ENCODE results near the gene ZBTB32. TPM values are rescaled to one million over a fixed set of nuclear protein-coding genes. Genes with fewer than 3 reads are reported as not detected.

ZBTB32 gene
- total and polyA plus RNA-seq, 4 donors = 0.47 TPM; not detected in 3

DNA sequence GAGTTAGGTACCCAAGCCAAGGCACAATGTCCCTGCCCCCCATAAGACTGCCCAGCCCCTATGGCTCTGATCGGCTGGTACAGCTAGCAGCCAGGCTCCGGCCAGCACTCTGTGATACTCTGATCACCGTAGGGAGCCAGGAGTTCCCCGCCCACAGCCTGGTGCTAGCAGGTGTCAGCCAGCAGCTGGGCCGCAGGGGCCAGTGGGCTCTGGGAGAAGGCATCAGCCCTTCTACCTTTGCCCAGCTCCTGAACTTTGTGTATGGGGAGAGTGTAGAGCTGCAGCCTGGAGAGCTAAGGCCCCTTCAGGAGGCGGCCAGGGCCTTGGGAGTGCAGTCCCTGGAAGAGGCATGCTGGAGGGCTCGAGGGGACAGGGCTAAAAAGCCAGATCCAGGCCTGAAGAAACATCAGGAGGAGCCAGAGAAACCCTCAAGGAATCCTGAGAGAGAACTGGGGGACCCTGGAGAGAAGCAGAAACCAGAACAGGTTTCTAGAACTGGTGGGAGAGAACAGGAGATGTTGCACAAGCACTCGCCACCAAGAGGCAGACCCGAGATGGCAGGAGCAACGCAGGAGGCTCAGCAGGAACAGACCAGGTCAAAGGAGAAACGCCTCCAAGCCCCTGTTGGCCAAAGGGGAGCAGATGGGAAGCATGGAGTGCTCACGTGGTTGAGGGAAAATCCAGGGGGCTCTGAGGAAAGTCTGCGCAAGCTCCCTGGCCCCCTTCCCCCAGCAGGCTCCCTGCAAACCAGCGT, 10.4 kb downstream of the ZBTB32 start:
- H3K9me3 ChIP-seq (ENCODE audit: control insufficient read depth in 4 of 4, low read length in 3 of 4) = no peaks in the 10 kb centered on the region
- H3K27ac ChIP-seq (ENCODE audit: low read depth in 1 of 2, low read length in 2 of 2) = no peak overlapping the region
- H3K27me3 ChIP-seq (ENCODE audit: control insufficient read depth in 4 of 4, insufficient read depth in 4 of 4, low read length in 3 of 4) = no peaks in the 10 kb centered on the region
- WGBS = 81% methylated on average over 14 of the region's 14 CpGs
- no peak overlapping the region for H3K4me3 ChIP-seq (ENCODE audit: low read depth in 1 of 3, low read length in 3 of 3)
- TF ChIP-seq, protein P1, sequence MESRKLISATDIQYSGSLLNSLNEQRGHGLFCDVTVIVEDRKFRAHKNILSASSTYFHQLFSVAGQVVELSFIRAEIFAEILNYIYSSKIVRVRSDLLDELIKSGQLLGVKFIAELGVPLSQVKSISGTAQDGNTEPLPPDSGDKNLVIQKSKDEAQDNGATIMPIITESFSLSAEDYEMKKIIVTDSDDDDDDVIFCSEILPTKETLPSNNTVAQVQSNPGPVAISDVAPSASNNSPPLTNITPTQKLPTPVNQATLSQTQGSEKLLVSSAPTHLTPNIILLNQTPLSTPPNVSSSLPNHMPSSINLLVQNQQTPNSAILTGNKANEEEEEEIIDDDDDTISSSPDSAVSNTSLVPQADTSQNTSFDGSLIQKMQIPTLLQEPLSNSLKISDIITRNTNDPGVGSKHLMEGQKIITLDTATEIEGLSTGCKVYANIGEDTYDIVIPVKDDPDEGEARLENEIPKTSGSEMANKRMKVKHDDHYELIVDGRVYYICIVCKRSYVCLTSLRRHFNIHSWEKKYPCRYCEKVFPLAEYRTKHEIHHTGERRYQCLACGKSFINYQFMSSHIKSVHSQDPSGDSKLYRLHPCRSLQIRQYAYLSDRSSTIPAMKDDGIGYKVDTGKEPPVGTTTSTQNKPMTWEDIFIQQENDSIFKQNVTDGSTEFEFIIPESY (IDR thresholded peaks at IDR 0.05) = no peak
- TF ChIP-seq, protein P2, sequence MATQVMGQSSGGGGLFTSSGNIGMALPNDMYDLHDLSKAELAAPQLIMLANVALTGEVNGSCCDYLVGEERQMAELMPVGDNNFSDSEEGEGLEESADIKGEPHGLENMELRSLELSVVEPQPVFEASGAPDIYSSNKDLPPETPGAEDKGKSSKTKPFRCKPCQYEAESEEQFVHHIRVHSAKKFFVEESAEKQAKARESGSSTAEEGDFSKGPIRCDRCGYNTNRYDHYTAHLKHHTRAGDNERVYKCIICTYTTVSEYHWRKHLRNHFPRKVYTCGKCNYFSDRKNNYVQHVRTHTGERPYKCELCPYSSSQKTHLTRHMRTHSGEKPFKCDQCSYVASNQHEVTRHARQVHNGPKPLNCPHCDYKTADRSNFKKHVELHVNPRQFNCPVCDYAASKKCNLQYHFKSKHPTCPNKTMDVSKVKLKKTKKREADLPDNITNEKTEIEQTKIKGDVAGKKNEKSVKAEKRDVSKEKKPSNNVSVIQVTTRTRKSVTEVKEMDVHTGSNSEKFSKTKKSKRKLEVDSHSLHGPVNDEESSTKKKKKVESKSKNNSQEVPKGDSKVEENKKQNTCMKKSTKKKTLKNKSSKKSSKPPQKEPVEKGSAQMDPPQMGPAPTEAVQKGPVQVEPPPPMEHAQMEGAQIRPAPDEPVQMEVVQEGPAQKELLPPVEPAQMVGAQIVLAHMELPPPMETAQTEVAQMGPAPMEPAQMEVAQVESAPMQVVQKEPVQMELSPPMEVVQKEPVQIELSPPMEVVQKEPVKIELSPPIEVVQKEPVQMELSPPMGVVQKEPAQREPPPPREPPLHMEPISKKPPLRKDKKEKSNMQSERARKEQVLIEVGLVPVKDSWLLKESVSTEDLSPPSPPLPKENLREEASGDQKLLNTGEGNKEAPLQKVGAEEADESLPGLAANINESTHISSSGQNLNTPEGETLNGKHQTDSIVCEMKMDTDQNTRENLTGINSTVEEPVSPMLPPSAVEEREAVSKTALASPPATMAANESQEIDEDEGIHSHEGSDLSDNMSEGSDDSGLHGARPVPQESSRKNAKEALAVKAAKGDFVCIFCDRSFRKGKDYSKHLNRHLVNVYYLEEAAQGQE (IDR thresholded peaks at IDR 0.05) = no peak
- TF ChIP-seq HNF4A (conservative IDR thresholded peaks at IDR 0.05) (no peak), HNF4G (IDR thresholded peaks at IDR 0.05) (no peak), FOXA1 (IDR thresholded peaks at IDR 0.05) (no peak), RXRA (IDR thresholded peaks at IDR 0.05) (no peak), GABPA (IDR thresholded peaks at IDR 0.05 in 1 of 2, conservative IDR thresholded peaks at IDR 0.05 in 1 of 2) (no peak), JUND (IDR thresholded peaks at IDR 0.05) (no peak), SP1 (IDR thresholded peaks at IDR 0.05) (no peak)
- TF ChIP-seq, protein P3, sequence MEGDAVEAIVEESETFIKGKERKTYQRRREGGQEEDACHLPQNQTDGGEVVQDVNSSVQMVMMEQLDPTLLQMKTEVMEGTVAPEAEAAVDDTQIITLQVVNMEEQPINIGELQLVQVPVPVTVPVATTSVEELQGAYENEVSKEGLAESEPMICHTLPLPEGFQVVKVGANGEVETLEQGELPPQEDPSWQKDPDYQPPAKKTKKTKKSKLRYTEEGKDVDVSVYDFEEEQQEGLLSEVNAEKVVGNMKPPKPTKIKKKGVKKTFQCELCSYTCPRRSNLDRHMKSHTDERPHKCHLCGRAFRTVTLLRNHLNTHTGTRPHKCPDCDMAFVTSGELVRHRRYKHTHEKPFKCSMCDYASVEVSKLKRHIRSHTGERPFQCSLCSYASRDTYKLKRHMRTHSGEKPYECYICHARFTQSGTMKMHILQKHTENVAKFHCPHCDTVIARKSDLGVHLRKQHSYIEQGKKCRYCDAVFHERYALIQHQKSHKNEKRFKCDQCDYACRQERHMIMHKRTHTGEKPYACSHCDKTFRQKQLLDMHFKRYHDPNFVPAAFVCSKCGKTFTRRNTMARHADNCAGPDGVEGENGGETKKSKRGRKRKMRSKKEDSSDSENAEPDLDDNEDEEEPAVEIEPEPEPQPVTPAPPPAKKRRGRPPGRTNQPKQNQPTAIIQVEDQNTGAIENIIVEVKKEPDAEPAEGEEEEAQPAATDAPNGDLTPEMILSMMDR (IDR thresholded peaks at IDR 0.05; ENCODE audit: low read depth, low read length, missing input control) = no peak
- TF ChIP-seq, protein P4, sequence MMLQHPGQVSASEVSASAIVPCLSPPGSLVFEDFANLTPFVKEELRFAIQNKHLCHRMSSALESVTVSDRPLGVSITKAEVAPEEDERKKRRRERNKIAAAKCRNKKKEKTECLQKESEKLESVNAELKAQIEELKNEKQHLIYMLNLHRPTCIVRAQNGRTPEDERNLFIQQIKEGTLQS (IDR thresholded peaks at IDR 0.05) = no peak
- no peak for DNase-seq (ENCODE audit: low spot score)
- no peaks in the 10 kb centered on the region for H3K36me3 ChIP-seq (ENCODE audit: control insufficient read depth in 4 of 4, insufficient read depth in 3 of 4, low read depth in 1 of 4, low read length in 3 of 4)
- no peak overlapping the region for H3K9ac ChIP-seq (ENCODE audit: low read depth in 1 of 2, low read length in 2 of 2)
- peaks cover 9 to 29% (median 20%) of the 10 kb centered on the region in 4 donors for H3K4me1 ChIP-seq (ENCODE audit: control insufficient read depth in 4 of 4, insufficient read depth in 4 of 4, low read length in 3 of 4)

DNA sequence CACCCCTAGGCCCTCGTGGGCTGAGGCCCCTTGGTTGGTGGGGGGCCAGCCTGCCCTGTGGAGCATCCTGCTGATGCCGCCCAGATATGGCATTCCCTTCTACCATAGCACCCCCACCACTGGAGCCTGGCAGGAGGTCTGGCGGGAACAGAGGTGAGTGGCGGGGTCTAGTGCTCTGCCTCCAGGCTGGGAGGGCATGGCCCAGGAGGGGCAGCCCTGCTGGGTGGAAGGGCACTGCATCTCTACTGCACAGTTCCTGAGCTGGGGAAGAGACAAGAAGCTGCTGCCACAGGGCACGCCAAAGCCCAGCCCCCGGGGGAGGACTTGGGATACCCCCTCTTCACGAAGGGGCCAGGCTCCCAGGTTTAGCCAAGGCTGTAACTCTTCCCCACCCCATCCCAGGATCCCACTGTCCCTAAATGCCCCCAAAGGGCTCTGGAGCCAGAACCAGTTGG, 11.0 kb downstream of the ZBTB32 start:
- Histone ChIP-seq H3K27ac (ENCODE audit: low read depth in 1 of 2, low read length in 2 of 2) (no peak overlapping the region), H3K36me3 (ENCODE audit: control insufficient read depth in 4 of 4, insufficient read depth in 3 of 4, low read depth in 1 of 4, low read length in 3 of 4) (peaks cover 0 to 4% (median 3%) of the 10 kb centered on the region in 4 donors), H3K4me3 (ENCODE audit: low read depth in 1 of 3, low read length in 3 of 3) (no peak overlapping the region), H3K4me1 (ENCODE audit: control insufficient read depth in 4 of 4, insufficient read depth in 4 of 4, low read length in 3 of 4) (peaks cover 12 to 34% (median 24%) of the 10 kb centered on the region in 4 donors), H3K9ac (ENCODE audit: low read depth in 1 of 2, low read length in 2 of 2) (no peak overlapping the region), H3K27me3 (ENCODE audit: control insufficient read depth in 4 of 4, insufficient read depth in 4 of 4, low read length in 3 of 4) (no peaks in the 10 kb centered on the region), H3K9me3 (ENCODE audit: control insufficient read depth in 4 of 4, low read length in 3 of 4) (no peaks in the 10 kb centered on the region)
- 92% methylated on average over 7 of the region's 7 CpGs for WGBS
- DNase-seq (ENCODE audit: low spot score) = no peak
- TF ChIP-seq NR2F2 (IDR thresholded peaks at IDR 0.05) = no peak
- TF ChIP-seq FOXA1 (IDR thresholded peaks at IDR 0.05) = no peak
- no peak for TF ChIP-seq HNF4G (IDR thresholded peaks at IDR 0.05)
- TF ChIP-seq TAF1 (conservative IDR thresholded peaks at IDR 0.05) = no peak
- TF ChIP-seq, protein P4 (IDR thresholded peaks at IDR 0.05) = no peak
- no peak for TF ChIP-seq RAD21 (IDR thresholded peaks at IDR 0.05)
- TF ChIP-seq, protein P3 (IDR thresholded peaks at IDR 0.05; ENCODE audit: low read depth, low read length, missing input control) = no peak
- no peak for TF ChIP-seq HNF4A (conservative IDR thresholded peaks at IDR 0.05)
- TF ChIP-seq, protein P1 (IDR thresholded peaks at IDR 0.05) = no peak
- TF ChIP-seq FOXA2 (IDR thresholded peaks at IDR 0.05) = no peak
- no peak for TF ChIP-seq RXRA (IDR thresholded peaks at IDR 0.05)
